Testis (tissue), 3 donors: Measurements from ENCODE around the gene MPHOSPH6. TPM values are rescaled to one million over a fixed set of nuclear protein-coding genes. Genes with fewer than 3 reads are reported as not detected.

ENCODE experiments used
- DNase-seq: peaks from one replicate; pipeline ENCODE4 v3.0.0-alpha.2; 2019
- H3K27ac ChIP-seq, 2 donors: fragments of 200-600 bp; sonication (generic); one replicate each; pipeline ENCODE4 v1.5.1; 2019
- H3K27me3 ChIP-seq: fragments of 200-600 bp; sonication (generic); one replicate; pipeline ENCODE4 v1.5.1; 2019
- H3K36me3 ChIP-seq: fragments of 200-600 bp; sonication (generic); one replicate; pipeline ENCODE4 v1.5.1; 2017; ENCODE audit warnings: low read depth; ENCODE audit errors: missing control alignments
- H3K4me1 ChIP-seq: fragments of 200-600 bp; sonication (generic); one replicate; pipeline ENCODE4 v1.5.1; 2019
- H3K4me3 ChIP-seq, 2 donors: fragments of 200-600 bp; sonication (generic); one replicate each; pipeline ENCODE4 v1.5.1; 2017 to 2019
- H3K9me3 ChIP-seq: fragments of 200-600 bp; sonication (generic); one replicate; pipeline ENCODE4 v1.5.1; 2017
- CTCF ChIP-seq, 3 experiments: fragments of 450-650 bp in 2 of 3; fragments of 200-600 bp in 1 of 3; sonication (generic) in 1 of 3; IDR thresholded peaks; one replicate each; pipeline ENCODE4 v1.5.1; 2016 to 2019; ENCODE audit warnings: antibody characterized with exemption in 3 of 3, mild to moderate bottlenecking in 2 of 3, moderate library complexity in 1 of 3
- POLR2A ChIP-seq: fragments of 450-650 bp; IDR thresholded peaks from one replicate; pipeline ENCODE4 v1.6.1; 2017; ENCODE audit warnings: antibody characterized with exemption, mild to moderate bottlenecking, moderate library complexity
- WGBS, 2 donors: methylation state at CpG; one replicate each; pipeline ENCODE4 v1.1.5; 2018; 5-methylcytosine and 5-hydroxymethylcytosine counted together
- intact Hi-C: fragments of 100-400 bp; cut with DNase I; formaldehyde crosslinking; loops from one replicate; pipeline ENCODE4 v1.15.1; 2023; ENCODE audit warnings: low total_unique reads
- polyA plus RNA-seq: library from polyadenylated mRNA; stranded (reverse); fragments of 350-450 nt; fragmentation: Illumina TruSeq; extraction: RNeasy Lipid Tissue Mini Kit (QIAGEN cat#74804); gene quantifications from one replicate; pipeline ENCODE4 v1.2.3, GENCODE V29; 2014; ENCODE audit warnings: low read depth, low replicate concordance; ENCODE audit not compliant: insufficient read depth
- total RNA-seq, 2 donors: library from RNA; depleted of rRNA; stranded (reverse); fragments of >200 nt; gene quantifications; one replicate each; pipeline ENCODE4 v1.2.3, GENCODE V29; 2016

MPHOSPH6 gene
- total and polyA plus RNA-seq, 3 donors from 2014 or later, result 22.0 to 52.3 (median 22.7) TPM

- H3K27me3 ChIP-seq, result no peaks in the 10 kb centered on the region
- H3K36me3 ChIP-seq, result no peaks in the 10 kb centered on the region
- WGBS, 2 donors, result 90 to 92% methylated on average over 15 of the region's 15 CpGs
- intact Hi-C loops, result no loop called here
- DNase-seq, result no peak
- no peaks in the 10 kb centered on the region for H3K4me1 ChIP-seq
- no peaks in the 10 kb centered on the region for H3K9me3 ChIP-seq
- H3K4me3 ChIP-seq, result no peak overlapping the region
- H3K27ac ChIP-seq, result no peak overlapping the region
- TF ChIP-seq POLR2A (no peak), CTCF (IDR thresholded peaks at IDR 0.05) (no peak)
Observed at GRCh38 chr16:82138478-82139285, 31.3 kb downstream of the MPHOSPH6 start.

- TF ChIP-seq POLR2A (no peak), CTCF (IDR thresholded peaks at IDR 0.05) (no peak)
- no peak for DNase-seq
Observed at GRCh38 chr16:82137822-82138167, 32.2 kb downstream of the MPHOSPH6 start.

GRCh38 chr16:82136956-82137821 is 32.8 kb downstream of the MPHOSPH6 start:
- 63 to 81% methylated on average over 9 of the region's 9 CpGs for WGBS, 2 donors
- H3K27ac ChIP-seq, result no peak overlapping the region
- TF ChIP-seq POLR2A (no peak), CTCF (IDR thresholded peaks at IDR 0.05) (no peak)
- H3K36me3 ChIP-seq, result no peaks in the 10 kb centered on the region
- no peaks in the 10 kb centered on the region for H3K27me3 ChIP-seq
- H3K9me3 ChIP-seq, result no peaks in the 10 kb centered on the region
- no peak for DNase-seq
- intact Hi-C loops, result no loop called here
- no peak overlapping the region for H3K4me3 ChIP-seq
- no peaks in the 10 kb centered on the region for H3K4me1 ChIP-seq

More at GRCh38 chr16:82137822-82138167, 32.2 kb downstream of the MPHOSPH6 start:
- WGBS, 2 donors, result 57 to 59% methylated on average over 3 of the region's 3 CpGs
- Histone ChIP-seq H3K36me3 (no peaks in the 10 kb centered on the region), H3K9me3 (no peaks in the 10 kb centered on the region), H3K4me3 (no peak overlapping the region), H3K27ac (no peak overlapping the region), H3K27me3 (no peaks in the 10 kb centered on the region), H3K4me1 (no peaks in the 10 kb centered on the region)
- intact Hi-C loops, result no loop called here

GRCh38 chr16:82135844-82136243 is 34.2 kb downstream of the MPHOSPH6 start:
- intact Hi-C loops, result no loop called here
- no peaks in the 10 kb centered on the region for H3K27me3 ChIP-seq
- 67 to 69% methylated on average over 8 of the region's 8 CpGs for WGBS, 2 donors
- no peak overlapping the region for H3K4me3 ChIP-seq
- no peaks in the 10 kb centered on the region for H3K9me3 ChIP-seq
- no peaks in the 10 kb centered on the region for H3K4me1 ChIP-seq
- H3K36me3 ChIP-seq, result no peaks in the 10 kb centered on the region
- TF ChIP-seq POLR2A (no peak), CTCF (IDR thresholded peaks at IDR 0.05) (no peak)
- H3K27ac ChIP-seq, result no peak overlapping the region
- DNase-seq, result no peak
